Measurements from ENCODE around the gene BICC1.

The BICC1 gene

DNA sequence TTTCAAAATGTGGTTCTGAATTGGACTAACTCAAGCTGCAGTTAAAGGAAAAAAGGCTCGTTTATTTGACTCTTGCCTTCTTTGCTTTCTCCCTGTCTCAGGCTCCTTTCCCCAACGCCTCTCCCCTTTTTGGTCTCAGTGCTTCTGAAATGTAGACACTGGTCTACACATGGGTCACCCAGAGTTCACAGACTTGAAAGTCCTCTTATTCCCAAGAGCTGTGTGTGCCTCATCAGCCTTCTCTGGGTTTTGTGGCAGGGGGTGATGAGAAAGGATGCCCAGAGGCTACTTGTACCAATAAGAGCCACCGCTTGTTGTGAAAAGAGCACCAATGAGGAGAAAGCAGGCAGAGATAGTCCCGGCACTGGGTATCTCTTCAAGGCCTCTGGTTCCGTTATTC lies 125.7 kb downstream of the BICC1 start:
- H3K9me3 Mint-ChIP-seq: no peaks in the 10 kb centered on the region

GRCh38 chr10:58641095-58641531 lies 128.4 kb downstream of the BICC1 start:
- Mint-ChIP-seq H3K27ac (no peak overlapping the region), H3K27me3 (peaks cover 10% of the 10 kb centered on the region), H3K9me3 (no peaks in the 10 kb centered on the region), H3K4me3 (no peak overlapping the region), H3K4me1 (no peaks in the 10 kb centered on the region), H3K36me3 (no peaks in the 10 kb centered on the region)
- ATAC-seq: no peak

More for the DNA sequence above, 125.7 kb downstream of the BICC1 start:
- peaks cover 10% of the 10 kb centered on the region for H3K27me3 Mint-ChIP-seq
- no peak for ATAC-seq
- H3K36me3 Mint-ChIP-seq: no peaks in the 10 kb centered on the region
- no peak overlapping the region for H3K4me3 Mint-ChIP-seq
- H3K27ac Mint-ChIP-seq: no peak overlapping the region
- H3K4me1 Mint-ChIP-seq: no peaks in the 10 kb centered on the region

GRCh38 chr10:58641708-58642107 lies 129.0 kb downstream of the BICC1 start:
- no peaks in the 10 kb centered on the region for H3K36me3 Mint-ChIP-seq
- no peak overlapping the region for H3K4me3 Mint-ChIP-seq
- H3K4me1 Mint-ChIP-seq: no peaks in the 10 kb centered on the region
- ATAC-seq: no peak
- no peak overlapping the region for H3K27ac Mint-ChIP-seq
- H3K9me3 Mint-ChIP-seq: no peaks in the 10 kb centered on the region
- peaks cover 10% of the 10 kb centered on the region for H3K27me3 Mint-ChIP-seq

DNA sequence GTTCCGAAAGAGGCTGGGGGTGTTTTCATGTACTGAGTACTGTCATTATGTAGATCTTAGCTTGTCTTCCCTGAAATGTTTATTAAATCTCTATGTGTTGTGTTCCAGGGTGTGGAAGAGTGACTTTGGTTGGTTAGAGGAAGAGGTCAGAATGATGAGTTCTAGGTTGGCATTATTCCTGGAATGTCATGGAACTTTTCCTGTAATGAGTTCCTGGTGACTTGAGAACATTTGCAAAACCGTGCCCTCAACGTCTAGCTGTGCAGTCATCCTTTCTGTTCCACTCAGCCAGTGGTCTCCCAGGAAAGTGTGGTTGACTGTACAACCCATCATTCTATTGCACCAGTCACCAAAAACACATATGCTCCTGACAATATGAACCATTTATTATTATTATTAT lies 129.6 kb downstream of the BICC1 start:
- Mint-ChIP-seq H3K9me3 (no peaks in the 10 kb centered on the region), H3K27me3 (peaks cover 10% of the 10 kb centered on the region), H3K4me3 (no peak overlapping the region), H3K27ac (no peak overlapping the region), H3K36me3 (no peaks in the 10 kb centered on the region), H3K4me1 (no peaks in the 10 kb centered on the region)
- no peak for ATAC-seq

- H3K27me3 Mint-ChIP-seq: peaks cover 10% of the 10 kb centered on the region
- no peak overlapping the region for H3K27ac Mint-ChIP-seq
- H3K9me3 Mint-ChIP-seq: no peaks in the 10 kb centered on the region
- H3K4me3 Mint-ChIP-seq: no peak overlapping the region
- no peaks in the 10 kb centered on the region for H3K4me1 Mint-ChIP-seq
- ATAC-seq: no peak
- no peaks in the 10 kb centered on the region for H3K36me3 Mint-ChIP-seq
Measured at GRCh38 chr10:58642916-58643428, 130.3 kb downstream of the BICC1 start.

GRCh38 chr10:58644311-58644710 lies 131.6 kb downstream of the BICC1 start:
- Mint-ChIP-seq H3K36me3 (no peaks in the 10 kb centered on the region), H3K4me1 (no peaks in the 10 kb centered on the region), H3K27me3 (peaks cover 10% of the 10 kb centered on the region), H3K4me3 (no peak overlapping the region), H3K9me3 (no peaks in the 10 kb centered on the region), H3K27ac (no peak overlapping the region)
- ATAC-seq: no peak

- no peak for ATAC-seq
- no peaks in the 10 kb centered on the region for H3K4me1 Mint-ChIP-seq
- H3K27ac Mint-ChIP-seq: no peak overlapping the region
- no peaks in the 10 kb centered on the region for H3K9me3 Mint-ChIP-seq
- H3K27me3 Mint-ChIP-seq: peaks cover 10% of the 10 kb centered on the region
- H3K4me3 Mint-ChIP-seq: no peak overlapping the region
- H3K36me3 Mint-ChIP-seq: no peaks in the 10 kb centered on the region
Measured at GRCh38 chr10:58645416-58646146, 132.9 kb downstream of the BICC1 start.

DNA sequence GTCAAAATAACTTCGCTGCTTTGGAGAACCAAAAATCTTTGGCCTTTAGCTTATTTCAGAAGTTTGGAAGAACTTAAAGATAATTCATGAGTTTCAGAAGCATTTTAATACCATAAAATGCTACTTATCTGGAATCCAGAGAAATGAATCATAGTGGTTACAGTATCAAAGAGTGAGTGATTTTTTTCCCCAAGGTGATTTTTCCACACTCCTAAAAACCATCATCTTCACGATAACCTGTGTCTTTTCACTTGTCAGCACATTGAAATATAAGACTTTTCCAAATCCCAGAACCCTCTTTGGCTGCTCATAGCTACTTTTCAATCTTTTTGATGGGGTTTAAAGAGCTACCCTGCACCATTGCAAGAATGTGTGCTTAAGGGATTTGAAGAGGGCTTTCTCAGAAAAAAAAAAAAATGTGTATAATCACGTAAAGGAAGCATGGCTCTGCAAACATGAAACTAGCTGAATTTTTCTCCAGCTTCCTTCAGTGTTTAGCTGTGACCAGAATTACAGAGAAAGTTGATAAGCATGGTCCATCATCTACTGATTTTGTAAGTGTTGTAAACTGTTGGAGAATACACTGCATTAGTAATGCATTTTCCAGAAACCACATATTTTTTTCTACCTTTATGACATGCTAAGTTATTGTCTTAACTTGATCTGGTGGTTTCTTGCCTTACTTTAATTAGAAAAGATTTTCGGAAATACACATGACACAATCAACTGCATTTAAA lies 134.9 kb downstream of the BICC1 start:
- ATAC-seq: no peak
- no peak overlapping the region for H3K27ac Mint-ChIP-seq
- no peaks in the 10 kb centered on the region for H3K4me1 Mint-ChIP-seq
- H3K9me3 Mint-ChIP-seq: no peaks in the 10 kb centered on the region
- peaks cover under 1% of the 10 kb centered on the region for H3K27me3 Mint-ChIP-seq
- no peaks in the 10 kb centered on the region for H3K36me3 Mint-ChIP-seq
- H3K4me3 Mint-ChIP-seq: no peak overlapping the region

- Mint-ChIP-seq H3K36me3 (no peaks in the 10 kb centered on the region), H3K27ac (no peak overlapping the region), H3K4me1 (no peaks in the 10 kb centered on the region), H3K27me3 (no peaks in the 10 kb centered on the region), H3K4me3 (no peak overlapping the region), H3K9me3 (no peaks in the 10 kb centered on the region)
- ATAC-seq: no peak
Measured at GRCh38 chr10:58648131-58648530, 135.5 kb downstream of the BICC1 start.

- Mint-ChIP-seq H3K4me3 (no peak overlapping the region), H3K36me3 (no peaks in the 10 kb centered on the region)
- ATAC-seq: no peak
Measured at GRCh38 chr10:58651040-58651439, 138.4 kb downstream of the BICC1 start.

DNA sequence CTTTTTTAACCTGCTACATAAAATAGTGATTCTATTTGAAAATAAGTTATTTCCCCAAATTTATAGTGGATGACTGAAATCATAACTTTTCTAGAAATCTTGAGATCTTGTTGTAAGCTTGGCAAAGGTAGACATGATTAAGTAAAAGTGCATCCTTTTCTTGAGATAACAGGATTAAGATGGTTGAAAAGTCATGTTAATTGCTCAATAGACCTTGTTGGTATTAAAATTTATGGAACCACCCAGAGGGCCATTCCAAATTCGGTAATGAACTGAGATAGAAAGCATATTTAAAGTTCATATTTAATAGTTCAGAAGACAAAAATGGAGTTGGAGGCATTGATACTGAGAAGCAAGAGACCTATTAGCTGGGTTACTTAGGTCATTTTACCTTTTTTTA lies 139.1 kb downstream of the BICC1 start:
- H3K27me3 Mint-ChIP-seq: no peaks in the 10 kb centered on the region
- H3K4me1 Mint-ChIP-seq: no peaks in the 10 kb centered on the region
- H3K36me3 Mint-ChIP-seq: no peaks in the 10 kb centered on the region
- no peaks in the 10 kb centered on the region for H3K9me3 Mint-ChIP-seq
- H3K27ac Mint-ChIP-seq: no peak overlapping the region
- ATAC-seq: no peak
- no peak overlapping the region for H3K4me3 Mint-ChIP-seq

More at GRCh38 chr10:58651040-58651439, 138.4 kb downstream of the BICC1 start:
- no peaks in the 10 kb centered on the region for H3K27me3 Mint-ChIP-seq
- H3K4me1 Mint-ChIP-seq: no peaks in the 10 kb centered on the region
- H3K27ac Mint-ChIP-seq: no peak overlapping the region
- no peaks in the 10 kb centered on the region for H3K9me3 Mint-ChIP-seq

- H3K4me3 Mint-ChIP-seq: no peak overlapping the region
- H3K27ac Mint-ChIP-seq: no peak overlapping the region
- no peak for ATAC-seq
- H3K27me3 Mint-ChIP-seq: no peaks in the 10 kb centered on the region
- no peaks in the 10 kb centered on the region for H3K4me1 Mint-ChIP-seq
- H3K36me3 Mint-ChIP-seq: no peaks in the 10 kb centered on the region
- H3K9me3 Mint-ChIP-seq: no peaks in the 10 kb centered on the region
Measured at GRCh38 chr10:58653139-58653538, 140.5 kb downstream of the BICC1 start.

DNA sequence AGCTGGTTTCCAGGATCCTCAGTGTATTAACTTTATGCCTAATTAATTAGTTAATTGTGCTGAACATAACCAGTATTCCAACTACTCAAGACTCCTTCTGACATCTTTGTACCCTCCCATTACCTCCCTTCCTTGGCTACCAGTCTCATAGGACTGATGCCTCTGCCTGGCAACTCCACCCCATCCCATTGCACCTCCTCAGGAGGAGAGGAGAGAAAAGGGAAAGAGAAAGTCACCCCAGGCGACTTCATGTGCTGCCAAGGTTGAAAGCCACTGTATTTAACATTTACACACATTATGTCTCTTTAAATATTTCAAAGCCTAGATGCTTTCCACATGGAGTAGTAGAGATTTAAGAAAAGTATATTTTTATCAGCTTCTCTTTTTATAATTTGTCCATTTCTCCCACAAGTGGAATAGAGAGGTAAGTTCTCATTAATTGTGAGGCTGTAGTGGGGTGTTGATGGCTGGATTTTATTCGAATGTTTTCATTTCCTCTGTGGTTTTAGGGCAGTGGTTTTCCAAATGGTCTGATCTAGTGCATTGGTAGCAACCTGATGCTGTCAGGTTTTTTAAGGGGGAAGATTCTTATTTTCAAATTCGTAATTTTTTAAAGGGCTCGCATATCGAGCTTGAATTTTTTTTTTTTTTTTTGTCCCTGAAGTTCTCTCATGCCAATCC lies 148.0 kb downstream of the BICC1 start:
- Mint-ChIP-seq H3K36me3 (no peaks in the 10 kb centered on the region), H3K4me3 (no peak overlapping the region), H3K27ac (no peak overlapping the region), H3K27me3 (no peaks in the 10 kb centered on the region), H3K4me1 (no peaks in the 10 kb centered on the region), H3K9me3 (peaks cover 15% of the 10 kb centered on the region)
- no peak for ATAC-seq

GRCh38 chr10:58661336-58661735 lies 148.7 kb downstream of the BICC1 start:
- Mint-ChIP-seq H3K4me3 (no peak overlapping the region), H3K27ac (no peak overlapping the region), H3K4me1 (peaks cover 4% of the 10 kb centered on the region), H3K27me3 (no peaks in the 10 kb centered on the region), H3K36me3 (no peaks in the 10 kb centered on the region), H3K9me3 (peaks cover 15% of the 10 kb centered on the region)
- ATAC-seq: no peak

DNA sequence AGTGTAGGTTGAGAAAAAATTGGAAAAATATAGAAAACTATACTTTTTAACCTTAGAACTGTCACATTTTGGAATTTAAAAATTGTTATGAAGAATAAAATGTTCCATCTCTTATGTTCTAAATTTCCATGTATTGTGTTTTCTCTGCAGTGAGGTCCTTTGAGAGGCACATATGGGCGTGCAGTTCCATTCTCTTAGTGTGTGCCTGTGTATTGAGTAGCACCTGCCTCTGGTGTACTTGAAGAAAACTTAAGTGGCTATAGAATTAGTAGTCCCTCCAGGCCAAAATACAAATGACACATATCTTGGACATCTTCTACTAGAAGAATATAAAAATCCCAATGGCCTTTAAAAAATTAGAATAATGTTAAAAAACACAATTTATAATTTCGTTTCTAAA lies 149.2 kb downstream of the BICC1 start:
- peaks cover 6% of the 10 kb centered on the region for H3K4me1 Mint-ChIP-seq
- no peaks in the 10 kb centered on the region for H3K27me3 Mint-ChIP-seq
- H3K36me3 Mint-ChIP-seq: no peaks in the 10 kb centered on the region
- no peak overlapping the region for H3K27ac Mint-ChIP-seq
- H3K9me3 Mint-ChIP-seq: peaks cover 15% of the 10 kb centered on the region
- no peak overlapping the region for H3K4me3 Mint-ChIP-seq
- no peak for ATAC-seq
